ENCODE data around the gene KASH5. TPM values are rescaled to one million over a fixed set of nuclear protein-coding genes. Genes with fewer than 3 reads are reported as not detected.

The KASH5 gene
- total RNA-seq, 2 donors from 2014 or later = not detected

- DNase-seq = no peak
- no peak for TF ChIP-seq CTCF (IDR thresholded peaks at IDR 0.05)
- H3K27ac ChIP-seq = no peak overlapping the region
- H3K9me3 ChIP-seq = no peaks in the 10 kb centered on the region
- H3K36me3 ChIP-seq = no peaks in the 10 kb centered on the region
- H3K27me3 ChIP-seq = no peaks in the 10 kb centered on the region
- no peak overlapping the region for H3K4me3 ChIP-seq
- intact Hi-C loops (cut with DNase I) = no loop called here
- H3K9ac ChIP-seq (ENCODE audit: low read depth in 2 of 2, low read length in 2 of 2) = no peak overlapping the region
- H3K4me1 ChIP-seq = no peaks in the 10 kb centered on the region
Measured at GRCh38 chr19:49374665-49375434, 13.2 kb upstream of the KASH5 start.

- Histone ChIP-seq H3K9me3 (no peaks in the 10 kb centered on the region), H3K27me3 (no peaks in the 10 kb centered on the region), H3K4me1 (no peaks in the 10 kb centered on the region), H3K9ac (ENCODE audit: low read depth in 2 of 2, low read length in 2 of 2) (no peak overlapping the region), H3K27ac (no peak overlapping the region), H3K4me3 (no peak overlapping the region), H3K36me3 (no peaks in the 10 kb centered on the region)
- intact Hi-C loops (cut with DNase I) = no loop called here
- DNase-seq = no peak
- TF ChIP-seq CTCF (IDR thresholded peaks at IDR 0.05) = no peak
Measured at GRCh38 chr19:49378512-49378911, 9.5 kb upstream of the KASH5 start.

GRCh38 chr19:49380391-49380790 lies 7.7 kb upstream of the KASH5 start:
- intact Hi-C loops (cut with DNase I) = no loop called here
- no peak for TF ChIP-seq CTCF (IDR thresholded peaks at IDR 0.05)

GRCh38 chr19:49382639-49383038 lies 5.4 kb upstream of the KASH5 start:
- no peak for DNase-seq
- intact Hi-C loops (cut with DNase I) = no loop called here

More at GRCh38 chr19:49380391-49380790, 7.7 kb upstream of the KASH5 start:
- no peak overlapping the region for H3K9ac ChIP-seq (ENCODE audit: low read depth in 2 of 2, low read length in 2 of 2)
- no peaks in the 10 kb centered on the region for H3K36me3 ChIP-seq
- H3K27ac ChIP-seq = no peak overlapping the region
- H3K9me3 ChIP-seq = no peaks in the 10 kb centered on the region
- DNase-seq = no peak
- no peaks in the 10 kb centered on the region for H3K4me1 ChIP-seq
- no peaks in the 10 kb centered on the region for H3K27me3 ChIP-seq
- no peak overlapping the region for H3K4me3 ChIP-seq

GRCh38 chr19:49383599-49383998 lies 4.5 kb upstream of the KASH5 start:
- Histone ChIP-seq H3K9ac (ENCODE audit: low read depth in 2 of 2, low read length in 2 of 2) (no peak overlapping the region), H3K36me3 (no peaks in the 10 kb centered on the region), H3K9me3 (no peaks in the 10 kb centered on the region), H3K4me1 (no peaks in the 10 kb centered on the region), H3K27me3 (no peaks in the 10 kb centered on the region), H3K4me3 (no peak overlapping the region), H3K27ac (no peak overlapping the region)
- no peak for TF ChIP-seq CTCF (IDR thresholded peaks at IDR 0.05)
- intact Hi-C loops (cut with DNase I) = no loop called here
- DNase-seq = no peak

More at GRCh38 chr19:49382639-49383038, 5.4 kb upstream of the KASH5 start:
- Histone ChIP-seq H3K9ac (ENCODE audit: low read depth in 2 of 2, low read length in 2 of 2) (no peak overlapping the region), H3K27me3 (no peaks in the 10 kb centered on the region), H3K4me3 (no peak overlapping the region), H3K36me3 (no peaks in the 10 kb centered on the region), H3K4me1 (no peaks in the 10 kb centered on the region), H3K27ac (no peak overlapping the region), H3K9me3 (no peaks in the 10 kb centered on the region)
- TF ChIP-seq CTCF (IDR thresholded peaks at IDR 0.05) = no peak

All from colonic mucosa (tissue), 4 donors.